Keratinocyte (primary cell): ENCODE results near the gene PTPRN2.

ENCODE experiments used
- CTCF ChIP-seq, 3 experiments: IDR thresholded peaks in 1 of 3; conservative IDR thresholded peaks in 1 of 3; optimal IDR thresholded peaks in 1 of 3; 2 replicates in 2 of 3; 3 replicates in 1 of 3; pipeline versions ENCODE3 to v1.5.1; 2011; ENCODE audit warnings: low read length in 3 of 3, mild to moderate bottlenecking in 3 of 3, moderate library complexity in 2 of 3, control low read depth in 1 of 3, inconsistent platforms in 1 of 3; ENCODE audit not compliant: insufficient read depth in 2 of 3; ENCODE audit errors: extremely low read depth in 1 of 3
- EZH2 ChIP-seq: IDR thresholded peaks from one replicate; pipeline ENCODE4 v1.6.1; 2012; ENCODE audit warnings: inconsistent platforms, mild to moderate bottlenecking, low read length, moderate library complexity

GRCh38 chr7:158194365-158194900 is 393.2 kb downstream of the PTPRN2 start:
- TF ChIP-seq CTCF (optimal IDR thresholded peaks at IDR 0.05 in 1 of 3, IDR thresholded peaks at IDR 0.05 in 1 of 3, conservative IDR thresholded peaks at IDR 0.05 in 1 of 3; ENCODE audit: extremely low read depth in 1 of 3, insufficient read depth in 2 of 3, low read length in 3 of 3), result no peak
- TF ChIP-seq EZH2, result no peak
